ENCODE results near the gene APC.

GRCh38 chr5:112762113-112762810, 24.6 kb downstream of the APC start:
- TF ChIP-seq CTCF (IDR thresholded peaks at IDR 0.05) (no peak), EP300 (IDR thresholded peaks at IDR 0.05; ENCODE audit: low read depth) (no peak), POLR2A (IDR thresholded peaks at IDR 0.05) (no peak)
